ENCODE results near the gene EXOC7. TPM values are rescaled to one million over a fixed set of nuclear protein-coding genes. Genes with fewer than 3 reads are reported as not detected.
A peak's percentile ranks its signal among the peaks of the same experiment; 100 is the strongest.

Gene EXOC7
- total and polyA plus RNA-seq, 5 experiments from 2014 or later, result 46.0 to 210 (median 62.6) TPM

GRCh38 chr17:76090517-76091129, 13.0 kb downstream of the EXOC7 start:
- Mint-ChIP-seq H3K27ac (peak overlapping the region in 1 of 10 donors; percentile 53), H3K36me3 (peaks cover 0 to 77% (median 10%) of the 10 kb centered on the region in 3 donors), H3K27me3 (no peaks in the 10 kb centered on the region), H3K4me3 (no peak overlapping the region), H3K9me3 (no peaks in the 10 kb centered on the region), H3K4me1 (peaks cover 2 to 8% (median 3%) of the 10 kb centered on the region in 4 donors)
- no peak for DNase-seq
- POLR2A ChIA-PET, result interaction anchor here (2.0 kb wide), 1 partner anchor 11 kb away, joined by 8 read pairs; the partner anchor contains the start of gene ZACN
- no peak for ATAC-seq

GRCh38 chr17:76089680-76090516, 13.7 kb downstream of the EXOC7 start:
- peak overlapping the region in 4 of 10 donors; percentile 29 to 72 (median 52) for H3K27ac Mint-ChIP-seq
- H3K9me3 Mint-ChIP-seq, result no peaks in the 10 kb centered on the region
- no peak for DNase-seq
- peaks cover 0 to 82% (median 11%) of the 10 kb centered on the region in 3 donors for H3K36me3 Mint-ChIP-seq
- no peak overlapping the region for H3K4me3 Mint-ChIP-seq
- no peak for ATAC-seq
- peaks cover 0 to 8% (median 3%) of the 10 kb centered on the region in 4 donors for H3K4me1 Mint-ChIP-seq
- POLR2A ChIA-PET, result interaction anchor here (0.9 kb wide), 1 partner anchor 12 kb away, joined by 3 read pairs; no protein-coding TSS in a partner anchor
- H3K27me3 Mint-ChIP-seq, result no peaks in the 10 kb centered on the region

- peak overlapping the region in 2 of 10 donors; percentile 13 to 72 for H3K27ac Mint-ChIP-seq
- H3K9me3 Mint-ChIP-seq, result no peaks in the 10 kb centered on the region
- no peak overlapping the region for H3K4me3 Mint-ChIP-seq
- peaks cover 0 to 5% (median 3%) of the 10 kb centered on the region in 4 donors for H3K4me1 Mint-ChIP-seq
- H3K36me3 Mint-ChIP-seq, result peaks cover 0 to 82% (median 13%) of the 10 kb centered on the region in 3 donors
- ATAC-seq (no peak), DNase-seq (no peak)
- H3K27me3 Mint-ChIP-seq, result no peaks in the 10 kb centered on the region
- POLR2A ChIA-PET, result interaction anchor here (0.6 to 0.9 kb wide), 2 partner anchors 11 to 179 kb away, joined by 3 read pairs; no protein-coding TSS in a partner anchor
Observed at GRCh38 chr17:76088868-76089576, 14.6 kb downstream of the EXOC7 start.

GRCh38 chr17:76088041-76088867, 15.3 kb downstream of the EXOC7 start:
- ATAC-seq (no peak), DNase-seq (no peak)
- H3K27ac Mint-ChIP-seq, result peak overlapping the region in 1 of 10 donors; percentile 38
- POLR2A ChIA-PET, result interaction anchor here (0.6 kb wide), 1 partner anchor 179 kb away, joined by 3 read pairs; no protein-coding TSS in a partner anchor
- H3K4me3 Mint-ChIP-seq, result no peak overlapping the region
- peaks cover 0 to 5% (median 3%) of the 10 kb centered on the region in 4 donors for H3K4me1 Mint-ChIP-seq
- H3K9me3 Mint-ChIP-seq, result no peaks in the 10 kb centered on the region
- no peaks in the 10 kb centered on the region for H3K27me3 Mint-ChIP-seq
- H3K36me3 Mint-ChIP-seq, result peaks cover 0 to 77% (median 13%) of the 10 kb centered on the region in 3 donors

GRCh38 chr17:76087531-76087930, 16.1 kb downstream of the EXOC7 start:
- no peak overlapping the region for H3K4me3 Mint-ChIP-seq
- no peak for ATAC-seq
- peaks cover 0 to 5% (median 3%) of the 10 kb centered on the region in 4 donors for H3K4me1 Mint-ChIP-seq
- H3K27ac Mint-ChIP-seq, result no peak overlapping the region
- peaks cover 0 to 71% (median 13%) of the 10 kb centered on the region in 3 donors for H3K36me3 Mint-ChIP-seq
- POLR2A ChIA-PET, result no interaction called here
- no peaks in the 10 kb centered on the region for H3K9me3 Mint-ChIP-seq
- no peak for DNase-seq
- H3K27me3 Mint-ChIP-seq, result no peaks in the 10 kb centered on the region

- ATAC-seq (no peak), DNase-seq (no peak)
- H3K27ac Mint-ChIP-seq, result no peak overlapping the region
- no peak overlapping the region for H3K4me3 Mint-ChIP-seq
- H3K36me3 Mint-ChIP-seq, result peaks cover 0 to 65% (median 11%) of the 10 kb centered on the region in 3 donors
- no peaks in the 10 kb centered on the region for H3K9me3 Mint-ChIP-seq
- no peaks in the 10 kb centered on the region for H3K27me3 Mint-ChIP-seq
- peaks cover 0 to 2% (median 0%) of the 10 kb centered on the region in 4 donors for H3K4me1 Mint-ChIP-seq
- POLR2A ChIA-PET, result interaction anchor here (1.1 kb wide), 1 partner anchor 9 kb away, joined by 3 read pairs; no protein-coding TSS in a partner anchor
Observed at GRCh38 chr17:76086384-76086783, 17.2 kb downstream of the EXOC7 start.

- Mint-ChIP-seq H3K27ac (peak overlapping the region in 1 of 10 donors; percentile 58), H3K36me3 (peaks cover 0 to 60% (median 11%) of the 10 kb centered on the region in 3 donors), H3K4me1 (peaks cover 0 to 2% (median 0%) of the 10 kb centered on the region in 4 donors), H3K27me3 (no peaks in the 10 kb centered on the region), H3K9me3 (no peaks in the 10 kb centered on the region), H3K4me3 (no peak overlapping the region)
- ATAC-seq, result no peak
- POLR2A ChIA-PET, result interaction anchor here (1.1 to 1.2 kb wide), 2 partner anchors 8 to 10 kb away, joined by 3 read pairs; no protein-coding TSS in a partner anchor
- no peak for DNase-seq
Observed at GRCh38 chr17:76085731-76086366, 17.7 kb downstream of the EXOC7 start.

- ATAC-seq, result no peak
- no peak for DNase-seq
- H3K4me1 Mint-ChIP-seq, result peaks cover 0 to 9% (median under 1%) of the 10 kb centered on the region in 4 donors
- peak overlapping the region in 3 of 10 donors; percentile 10 to 84 (median 23) for H3K27ac Mint-ChIP-seq
- H3K4me3 Mint-ChIP-seq, result no peak overlapping the region
- peaks cover 0 to 57% (median 11%) of the 10 kb centered on the region in 3 donors for H3K36me3 Mint-ChIP-seq
- H3K27me3 Mint-ChIP-seq, result no peaks in the 10 kb centered on the region
- POLR2A ChIA-PET, result interaction anchor here (0.6 to 1.2 kb wide), 3 partner anchors 8 to 202 kb away, joined by 3 to 5 read pairs (median 3); no protein-coding TSS in a partner anchor
- no peaks in the 10 kb centered on the region for H3K9me3 Mint-ChIP-seq
Observed at GRCh38 chr17:76085066-76085730, 18.4 kb downstream of the EXOC7 start.

GRCh38 chr17:76083536-76084182, 19.9 kb downstream of the EXOC7 start:
- POLR2A ChIA-PET, result interaction anchor here (0.6 kb wide), 1 partner anchor 708 kb away, joined by 3 read pairs; no protein-coding TSS in a partner anchor
- Mint-ChIP-seq H3K9me3 (no peaks in the 10 kb centered on the region), H3K27me3 (peaks cover 0 to under 1% (median 0%) of the 10 kb centered on the region in 5 donors), H3K36me3 (peaks cover 0 to 42% (median 10%) of the 10 kb centered on the region in 3 donors), H3K4me3 (no peak overlapping the region), H3K27ac (peak overlapping the region in 4 of 10 donors; percentile 12 to 41 (median 34)), H3K4me1 (peaks cover 6 to 24% (median 16%) of the 10 kb centered on the region in 4 donors)
- DNase-seq (no peak), ATAC-seq (no peak)
